Ammon's horn (tissue), 1 donor: ENCODE measurements around the gene FREM1.

ENCODE experiments used
- DNase-seq: peaks from one replicate; pipeline ENCODE4 v3.0.0-alpha.2; 2016; ENCODE audit warnings: low spot score

The FREM1 gene

GRCh38 chr9:14705079-14705478 lies 205.1 kb downstream of the FREM1 start:
- no peak for DNase-seq

GRCh38 chr9:14704281-14704680 lies 205.9 kb downstream of the FREM1 start:
- no peak for DNase-seq

DNA sequence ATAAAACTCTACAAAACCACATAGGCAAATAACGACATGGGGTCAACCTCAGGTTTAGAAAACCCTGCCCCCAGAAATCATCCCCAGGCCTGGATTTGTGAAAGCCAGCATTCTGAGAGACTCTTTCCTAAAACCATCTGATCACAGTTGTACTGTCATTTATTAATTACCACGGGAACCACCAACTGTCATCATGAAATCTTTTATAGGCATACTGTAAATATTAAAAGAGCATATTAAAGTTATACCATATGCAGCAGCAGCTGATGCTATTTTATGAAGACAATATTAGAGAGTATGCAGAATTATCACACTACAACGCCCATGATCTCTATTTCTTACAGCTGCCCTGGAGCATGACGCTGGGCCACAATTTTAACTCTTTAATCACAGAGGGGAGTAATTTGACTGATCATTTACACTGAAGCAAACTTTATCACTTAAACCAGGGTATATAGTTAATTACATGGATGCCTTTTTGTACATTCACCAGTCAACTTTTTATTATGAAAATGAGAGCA lies 208.0 kb downstream of the FREM1 start:
- no peak for DNase-seq

GRCh38 chr9:14693251-14693861 lies 216.9 kb downstream of the FREM1 start, which contains the start of gene ZDHHC21:
TSS of gene ZDHHC21 (minus strand) at chr9:14693432. CDS start at chr9:14674340, 19,092 bp downstream.
- peak; percentile 82 for DNase-seq

GRCh38 chr9:14692470-14693250 lies 217.6 kb downstream of the FREM1 start:
- DNase-seq: peak; percentile 18

DNA sequence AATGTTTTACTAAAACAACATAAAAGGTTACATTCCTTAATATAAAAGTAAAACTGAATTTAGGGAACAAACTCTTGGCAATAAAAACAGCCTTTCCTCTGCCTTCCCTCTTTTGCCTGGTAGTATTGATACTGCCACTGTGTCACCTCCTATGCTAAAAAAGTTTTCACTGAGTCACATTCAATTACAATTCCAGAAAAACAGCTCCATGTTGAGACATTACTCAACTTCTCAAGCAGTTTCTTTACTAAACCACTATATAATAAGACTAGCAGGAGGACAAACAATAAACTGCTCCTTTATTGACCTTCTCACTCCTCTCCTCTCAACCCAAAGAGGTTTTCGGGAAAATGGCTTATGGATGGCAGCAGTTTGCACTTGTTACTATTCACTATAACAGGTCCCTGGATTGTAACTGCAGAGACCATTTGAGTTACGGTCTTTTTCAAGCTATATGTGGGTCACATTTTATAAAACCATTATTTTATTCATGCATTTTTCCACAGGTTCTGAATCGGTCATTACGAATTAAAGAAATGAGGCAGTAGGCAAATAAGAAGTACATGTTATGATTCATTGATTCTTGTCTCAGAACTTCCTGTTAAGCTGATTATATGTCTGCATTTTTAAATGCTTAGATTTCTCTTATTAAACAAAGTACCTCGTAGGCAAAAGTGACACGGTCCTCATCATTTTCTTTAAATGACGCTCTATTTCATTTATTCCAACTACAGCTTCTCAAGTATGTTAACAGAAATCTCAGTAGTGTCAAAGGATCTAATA lies 219.1 kb downstream of the FREM1 start:
- no peak for DNase-seq

GRCh38 chr9:14687042-14687719 lies 223.0 kb downstream of the FREM1 start:
- no peak for DNase-seq

- no peak for DNase-seq
Measured at GRCh38 chr9:14686168-14686567, 224.1 kb downstream of the FREM1 start.
